HUES6 (cell line): ENCODE results near the gene AKAP6.

Experiments used
- H3K27ac ChIP-seq: 2 replicates; pipeline ENCODE4 v1.7.0; 2013; ENCODE audit warnings: low read depth, mild to moderate bottlenecking, low read length, inconsistent platforms
- H3K27me3 ChIP-seq: 2 replicates; pipeline ENCODE4 v1.6.1; 2013; ENCODE audit warnings: low read length; ENCODE audit not compliant: control insufficient read depth, insufficient read depth
- H3K36me3 ChIP-seq: 2 replicates; pipeline ENCODE4 v1.6.1; 2013; ENCODE audit warnings: low read length; ENCODE audit not compliant: control insufficient read depth, insufficient read depth
- H3K4me1 ChIP-seq: 2 replicates; pipeline ENCODE4 v1.6.1; 2013; ENCODE audit warnings: low read length; ENCODE audit not compliant: control insufficient read depth, insufficient read depth
- H3K4me3 ChIP-seq: 2 replicates; pipeline ENCODE4 v1.5.1; 2013; ENCODE audit warnings: low read depth, low read length
- H3K9ac ChIP-seq: one replicate; pipeline ENCODE4 v1.6.1; 2013; ENCODE audit warnings: mild to moderate bottlenecking, low read length
- H3K9me3 ChIP-seq: 2 replicates; pipeline ENCODE4 v1.6.1; 2013; ENCODE audit warnings: low read depth, low read length; ENCODE audit not compliant: control insufficient read depth, insufficient read depth

Gene AKAP6

DNA sequence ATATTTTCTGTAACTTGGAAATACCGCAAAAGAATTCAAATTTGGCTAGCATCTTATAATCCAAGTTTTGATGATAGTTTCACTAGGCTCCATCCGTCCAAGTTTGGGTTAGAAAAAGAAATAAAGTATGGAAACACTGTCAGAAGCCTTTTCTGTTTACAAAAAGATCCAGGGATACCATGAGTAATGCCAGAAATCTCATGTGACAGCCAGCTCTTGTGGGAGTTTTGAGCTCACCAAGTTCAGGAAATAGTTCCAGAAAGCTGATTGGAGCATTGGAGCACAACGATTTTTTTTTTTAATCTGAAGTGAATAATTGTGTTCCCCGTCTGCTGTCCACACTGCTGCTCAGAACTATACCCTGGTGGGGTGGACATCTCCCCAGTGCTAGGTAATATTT, 379.9 kb downstream of the AKAP6 start:
- Histone ChIP-seq H3K27ac (no peak overlapping the region), H3K4me1 (0 out of 2 replicates have a peak, but pooled peaks cover 4% of the 10 kb centered on the region), H3K36me3 (no peaks in the 10 kb centered on the region), H3K27me3 (no peaks in the 10 kb centered on the region), H3K4me3 (no peak overlapping the region), H3K9me3 (no peaks in the 10 kb centered on the region; the same call in 1 of the 2 replicates), H3K9ac (no peak overlapping the region)

DNA sequence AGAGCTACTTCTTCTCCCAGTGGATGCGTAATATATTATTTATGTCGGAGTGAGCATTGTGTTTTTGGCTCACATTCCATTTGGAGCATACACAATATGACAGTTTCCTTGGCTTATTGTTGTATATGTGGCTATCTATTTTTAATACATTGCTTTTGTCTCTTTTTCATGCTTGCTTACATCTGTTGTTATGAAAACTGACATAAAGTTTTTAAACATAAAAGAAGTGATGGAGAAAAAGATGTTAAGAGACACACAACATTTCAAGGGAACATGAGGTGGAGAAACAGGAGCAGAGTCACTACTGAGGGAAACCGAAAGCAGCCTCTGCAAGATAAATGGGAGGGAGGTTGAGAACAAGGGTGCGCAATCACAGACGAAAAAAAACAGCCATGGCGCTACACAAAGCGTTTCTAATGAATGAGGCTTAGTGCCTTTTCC, 381.2 kb downstream of the AKAP6 start:
- no peaks in the 10 kb centered on the region for H3K36me3 ChIP-seq
- 0 out of 2 replicates have a peak, but pooled peaks cover 4% of the 10 kb centered on the region for H3K4me1 ChIP-seq
- H3K9me3 ChIP-seq, result no peaks in the 10 kb centered on the region
- no peak overlapping the region for H3K9ac ChIP-seq
- H3K4me3 ChIP-seq, result no peak overlapping the region
- no peak overlapping the region for H3K27ac ChIP-seq
- no peaks in the 10 kb centered on the region for H3K27me3 ChIP-seq

DNA sequence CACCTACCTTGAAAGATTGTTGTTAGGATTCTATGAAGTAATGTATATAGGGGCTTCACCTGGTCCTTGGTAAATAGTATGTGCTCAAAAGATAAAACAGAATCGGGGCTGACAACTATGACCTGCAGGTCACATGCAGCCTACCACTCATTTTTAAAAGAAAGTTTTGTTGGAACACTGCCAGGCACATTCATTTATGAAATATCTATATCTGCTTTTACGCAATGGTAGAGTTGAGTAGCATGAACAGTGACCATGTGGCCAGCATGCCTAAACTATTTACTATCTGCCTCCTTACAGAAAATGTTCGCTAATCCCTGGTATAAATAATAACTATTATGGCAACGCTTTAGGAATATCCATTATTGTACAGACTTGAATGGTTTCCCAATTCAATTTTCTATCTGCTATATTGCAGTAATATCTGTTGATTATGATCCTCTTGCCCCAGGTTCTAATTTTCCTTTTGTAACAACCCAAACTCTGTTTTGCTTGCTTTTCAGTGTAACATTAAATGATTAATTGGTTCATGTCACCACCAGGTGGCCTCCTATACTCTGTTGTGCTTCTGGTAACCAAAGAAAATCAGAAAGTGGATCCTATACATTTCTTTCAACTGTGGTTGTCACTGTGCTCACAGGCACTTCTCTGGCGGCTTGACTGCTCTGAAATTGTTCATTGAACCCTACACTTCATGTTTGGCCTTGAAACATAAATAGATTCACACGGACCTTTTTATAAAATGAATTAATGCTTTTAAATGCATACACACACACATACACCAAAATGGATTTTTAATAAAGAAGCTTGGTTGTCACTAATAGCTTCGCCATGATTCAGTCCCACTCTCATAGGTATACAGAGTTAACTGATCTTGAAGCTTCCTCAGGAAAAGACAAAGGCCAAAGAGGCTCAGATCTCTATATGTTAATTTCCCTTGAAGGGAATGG, 381.9 kb downstream of the AKAP6 start:
- H3K4me3 ChIP-seq, result no peak overlapping the region

GRCh38 chr14:32713856-32714255, 384.8 kb downstream of the AKAP6 start:
- H3K27ac ChIP-seq, result no peak overlapping the region
- no peaks in the 10 kb centered on the region for H3K9me3 ChIP-seq
- no peak overlapping the region for H3K9ac ChIP-seq
- H3K27me3 ChIP-seq, result no peaks in the 10 kb centered on the region
- no peak overlapping the region for H3K4me3 ChIP-seq
- no peaks in the 10 kb centered on the region for H3K36me3 ChIP-seq
- H3K4me1 ChIP-seq, result 0 out of 2 replicates have a peak, but pooled peaks cover 4% of the 10 kb centered on the region

More for the DNA sequence above, 381.9 kb downstream of the AKAP6 start:
- H3K4me1 ChIP-seq, result 0 out of 2 replicates have a peak, but pooled peaks cover 4% of the 10 kb centered on the region
- H3K9me3 ChIP-seq, result no peaks in the 10 kb centered on the region
- H3K36me3 ChIP-seq, result no peaks in the 10 kb centered on the region
- no peak overlapping the region for H3K27ac ChIP-seq
- H3K27me3 ChIP-seq, result no peaks in the 10 kb centered on the region
- no peak overlapping the region for H3K9ac ChIP-seq

DNA sequence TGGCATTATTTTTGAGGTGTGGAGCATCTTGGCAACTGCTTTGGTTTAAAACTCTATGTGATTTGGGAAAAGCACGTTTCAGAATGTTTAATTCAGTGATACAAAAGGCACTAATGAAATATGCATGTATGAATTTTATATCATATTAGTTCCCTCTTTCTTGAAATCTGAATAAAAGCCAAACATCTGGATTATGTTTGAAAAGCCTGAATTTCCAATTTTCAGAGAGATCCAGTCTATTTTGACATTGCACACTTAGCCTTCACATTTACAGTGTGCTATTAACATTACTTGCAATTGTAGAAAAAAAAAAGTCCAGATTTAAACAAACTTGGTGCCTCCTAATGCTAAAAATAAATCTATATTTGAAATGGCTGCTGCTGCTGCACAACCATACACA, 390.5 kb downstream of the AKAP6 start:
- H3K27ac ChIP-seq, result no peak overlapping the region
- H3K9me3 ChIP-seq, result no peaks in the 10 kb centered on the region
- H3K27me3 ChIP-seq, result no peaks in the 10 kb centered on the region
- H3K4me3 ChIP-seq, result no peak overlapping the region
- H3K36me3 ChIP-seq, result no peaks in the 10 kb centered on the region
- H3K9ac ChIP-seq, result no peak overlapping the region
- H3K4me1 ChIP-seq, result no peaks in the 10 kb centered on the region

DNA sequence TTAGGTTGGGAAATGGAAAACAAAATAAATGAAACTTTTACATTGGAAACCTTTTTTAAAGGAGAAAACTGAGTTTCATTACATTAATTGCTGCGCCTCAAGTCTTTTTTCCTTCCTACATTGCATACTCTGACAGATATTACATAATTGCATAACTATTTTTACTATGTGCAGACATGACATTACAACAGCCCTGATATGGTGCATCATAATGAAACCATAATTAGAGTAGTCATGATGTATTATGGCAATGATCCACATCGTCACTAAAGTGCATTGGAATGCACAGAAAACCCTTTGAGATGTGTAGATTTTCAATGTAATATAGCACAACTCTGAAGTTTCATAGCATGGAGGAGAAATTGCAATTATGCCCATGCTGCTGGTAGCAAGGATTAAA, 391.8 kb downstream of the AKAP6 start:
- H3K27me3 ChIP-seq, result no peaks in the 10 kb centered on the region
- no peak overlapping the region for H3K9ac ChIP-seq
- no peak overlapping the region for H3K4me3 ChIP-seq
- H3K4me1 ChIP-seq, result peaks cover 3% of the 10 kb centered on the region; the same call in 1 of the 2 replicates
- H3K36me3 ChIP-seq, result no peaks in the 10 kb centered on the region
- no peak overlapping the region for H3K27ac ChIP-seq
- H3K9me3 ChIP-seq, result no peaks in the 10 kb centered on the region

GRCh38 chr14:32722631-32723183, 393.6 kb downstream of the AKAP6 start:
- H3K27ac ChIP-seq, result no peak overlapping the region
- H3K9ac ChIP-seq, result no peak overlapping the region
- peaks cover 8% of the 10 kb centered on the region; the same call in 1 of the 2 replicates for H3K4me1 ChIP-seq
- no peaks in the 10 kb centered on the region for H3K36me3 ChIP-seq
- H3K27me3 ChIP-seq, result no peaks in the 10 kb centered on the region
- H3K9me3 ChIP-seq, result no peaks in the 10 kb centered on the region
- no peak overlapping the region for H3K4me3 ChIP-seq

DNA sequence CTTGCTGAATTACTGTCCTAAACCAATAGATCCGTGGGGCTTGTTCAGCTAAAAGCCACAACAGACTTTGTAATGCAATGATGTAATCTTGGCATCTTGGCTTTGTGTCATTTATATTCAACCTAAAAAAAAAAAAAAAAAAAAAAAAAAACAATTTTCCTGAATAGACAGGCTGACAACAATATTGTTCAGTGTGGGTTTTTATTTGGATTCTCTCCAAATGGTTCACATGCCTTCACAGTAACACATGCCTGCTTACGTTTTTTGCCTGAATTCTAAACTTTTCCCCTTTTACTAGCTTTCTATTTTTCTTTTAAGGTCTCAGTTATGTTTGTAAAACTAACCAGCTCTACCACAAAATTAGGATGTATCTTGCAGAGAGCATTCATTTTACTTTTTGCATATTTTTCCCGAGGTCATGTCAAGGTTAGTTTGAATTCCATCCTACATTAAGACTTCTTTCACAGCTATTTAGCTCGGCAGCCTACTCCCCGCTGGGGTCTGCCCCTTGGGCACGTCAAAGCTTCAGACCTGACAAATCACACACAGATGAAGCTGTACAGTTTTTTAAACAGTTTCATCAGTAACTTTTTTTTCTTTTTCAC, 395.9 kb downstream of the AKAP6 start:
- no peaks in the 10 kb centered on the region for H3K9me3 ChIP-seq
- H3K27me3 ChIP-seq, result no peaks in the 10 kb centered on the region
- peaks cover 8% of the 10 kb centered on the region; the same call in 1 of the 2 replicates for H3K4me1 ChIP-seq
- H3K4me3 ChIP-seq, result no peak overlapping the region
- H3K36me3 ChIP-seq, result no peaks in the 10 kb centered on the region
- H3K9ac ChIP-seq, result no peak overlapping the region
- no peak overlapping the region for H3K27ac ChIP-seq

DNA sequence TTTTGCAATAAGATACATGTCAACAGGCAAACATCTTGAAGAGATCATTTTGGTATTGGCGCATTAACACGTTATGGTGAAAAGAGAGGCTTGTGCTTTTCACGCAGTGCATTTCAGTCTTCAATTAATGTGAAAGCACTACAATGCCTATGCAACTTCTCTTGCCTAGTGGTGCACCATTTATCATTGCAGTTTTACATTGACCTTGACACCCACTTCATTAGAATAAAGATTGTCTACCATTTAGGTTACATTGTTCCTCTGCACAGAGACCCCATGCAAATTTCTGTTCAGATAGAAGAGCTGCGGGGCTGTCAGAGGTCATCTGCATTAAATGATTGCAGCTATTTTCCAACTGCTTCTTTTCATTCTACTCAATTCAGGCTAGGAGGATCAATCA, 397.4 kb downstream of the AKAP6 start:
- Histone ChIP-seq H3K36me3 (no peaks in the 10 kb centered on the region), H3K27me3 (no peaks in the 10 kb centered on the region)

DNA sequence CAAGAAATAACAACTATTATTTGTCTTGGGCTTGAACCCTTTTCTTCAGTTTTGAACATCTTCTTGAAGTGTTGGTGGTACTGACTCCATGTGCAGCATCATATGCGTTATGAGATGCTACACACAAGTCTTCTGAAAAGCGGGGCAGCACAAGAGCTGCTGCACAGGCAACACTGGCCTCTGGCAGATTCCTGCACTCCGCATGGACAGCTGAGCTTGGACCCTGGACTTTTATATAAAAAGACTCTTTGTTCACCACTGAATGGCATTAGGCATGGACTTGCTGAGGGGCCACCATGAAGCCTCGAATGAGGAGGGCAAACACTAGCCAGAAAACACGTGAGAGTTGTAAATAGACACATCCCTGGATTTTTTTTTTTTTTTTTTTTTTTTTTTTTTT, 398.7 kb downstream of the AKAP6 start:
- Histone ChIP-seq H3K4me1 (peaks cover 8% of the 10 kb centered on the region; the same call in 1 of the 2 replicates), H3K36me3 (no peaks in the 10 kb centered on the region), H3K4me3 (no peak overlapping the region), H3K9me3 (no peaks in the 10 kb centered on the region), H3K27me3 (no peaks in the 10 kb centered on the region), H3K27ac (no peak overlapping the region), H3K9ac (no peak overlapping the region)

More for the DNA sequence above, 397.4 kb downstream of the AKAP6 start:
- no peak overlapping the region for H3K9ac ChIP-seq
- H3K27ac ChIP-seq, result no peak overlapping the region
- no peak overlapping the region for H3K4me3 ChIP-seq
- H3K9me3 ChIP-seq, result no peaks in the 10 kb centered on the region
- peaks cover 8% of the 10 kb centered on the region; the same call in 1 of the 2 replicates for H3K4me1 ChIP-seq

DNA sequence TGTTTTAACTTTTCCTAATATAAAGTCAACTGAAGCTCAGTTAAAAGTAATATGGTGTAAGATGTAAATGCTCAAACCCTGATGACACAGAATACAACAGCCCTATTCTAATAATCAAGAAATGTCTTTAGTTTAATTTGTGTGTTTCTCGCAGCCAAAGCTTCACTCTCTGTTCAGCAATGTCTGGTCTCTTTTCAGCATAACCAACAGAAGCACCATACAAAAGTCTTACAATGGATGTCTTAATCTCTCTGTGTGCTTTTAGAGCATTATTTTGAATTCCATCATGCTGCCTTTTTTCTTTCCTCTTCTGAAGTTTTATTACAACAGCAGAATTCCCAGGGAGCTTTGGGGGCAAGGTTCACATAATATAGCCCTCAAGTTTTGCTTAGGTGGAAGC, 399.4 kb downstream of the AKAP6 start:
- H3K4me1 ChIP-seq, result peaks cover 8% of the 10 kb centered on the region; the same call in 1 of the 2 replicates
- H3K4me3 ChIP-seq, result no peak overlapping the region
- no peaks in the 10 kb centered on the region for H3K9me3 ChIP-seq
- H3K36me3 ChIP-seq, result no peaks in the 10 kb centered on the region
- no peaks in the 10 kb centered on the region for H3K27me3 ChIP-seq
- H3K27ac ChIP-seq, result no peak overlapping the region
- no peak overlapping the region for H3K9ac ChIP-seq
